HL-60 (cell line): ENCODE results near the gene SRSF5.

Experiments
- DNase-seq, 2 experiments: peaks; one replicate each; pipeline ENCODE4 v3.0.0-alpha.2; 2010 to 2020; ENCODE audit warnings: low read depth in 1 of 2, low spot score in 1 of 2
- H3K27ac ChIP-seq: fragments of 250-450 bp; sonication (Bioruptor Pico); replicated peaks from 2 replicates; pipeline ENCODE4 v1.5.1; 2020; ENCODE audit warnings: mild to moderate bottlenecking, moderate library complexity
- H3K27me3 ChIP-seq: fragments of 250-450 bp; sonication (Bioruptor Pico); 2 replicates; pipeline ENCODE4 v1.5.1; 2021; ENCODE audit warnings: mild to moderate bottlenecking, moderate library complexity; ENCODE audit not compliant: insufficient read depth, poor library complexity, severe bottlenecking
- H3K4me3 ChIP-seq: replicated peaks from 2 replicates; pipeline ENCODE4 v1.5.1; 2011; ENCODE audit warnings: mild to moderate bottlenecking, control low read depth, low read length; ENCODE audit not compliant: insufficient read depth
- GABPA ChIP-seq: IDR thresholded peaks from 2 replicates; pipeline ENCODE4 v1.6.1; 2012; ENCODE audit warnings: low read depth
- POLR2AphosphoS5 ChIP-seq: IDR thresholded peaks from 2 replicates; pipeline ENCODE4 v1.6.1; 2012; ENCODE audit warnings: low read depth
- SPI1 ChIP-seq: IDR thresholded peaks from 2 replicates; pipeline ENCODE4 v1.6.1; 2012; ENCODE audit warnings: low read depth, mild to moderate bottlenecking, borderline replicate concordance
- TF ChIP-seq, protein P1 (sequence below): IDR thresholded peaks from one replicate; pipeline ENCODE4 v1.5.1; 2011; ENCODE audit warnings: low read length, control low read depth, inconsistent platforms; ENCODE audit not compliant: insufficient read depth
- TF ChIP-seq, protein P2 (sequence below): IDR thresholded peaks from 2 replicates; pipeline ENCODE4 v1.6.1; 2012; ENCODE audit warnings: low read depth; ENCODE audit not compliant: insufficient replicate concordance

The SRSF5 gene

DNA sequence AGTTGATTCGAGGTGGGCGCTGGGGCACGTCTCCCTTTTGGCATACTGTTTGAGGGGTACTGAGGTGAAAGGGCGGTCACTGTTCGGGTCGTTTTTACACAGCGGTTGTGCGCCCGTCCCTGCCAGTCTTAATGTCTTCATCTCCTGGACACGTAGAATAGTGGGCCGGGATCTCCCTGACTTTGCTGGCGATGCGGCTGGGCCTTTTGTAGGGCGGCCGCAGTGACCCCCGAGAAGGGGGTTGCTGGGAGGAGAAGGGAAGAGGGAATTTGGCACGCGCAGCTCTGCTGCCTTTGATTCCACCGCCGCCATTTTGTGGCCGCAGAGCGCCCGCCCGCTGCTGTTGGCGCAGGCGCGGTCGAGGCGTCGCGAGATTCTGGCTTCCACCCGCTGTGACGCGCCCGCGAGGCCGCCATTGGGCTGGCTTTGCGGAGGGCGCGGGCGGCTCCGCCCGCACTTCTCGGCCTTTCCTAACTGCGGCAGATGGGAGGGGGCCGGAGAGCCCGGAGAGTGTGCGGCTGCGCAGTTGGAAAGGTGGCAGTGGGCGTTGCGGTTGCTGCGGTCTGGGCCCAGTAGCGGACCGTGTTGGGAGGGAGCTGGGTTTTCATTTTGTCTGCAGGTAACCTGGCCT is 542 bp downstream of the SRSF5 start:
- TF ChIP-seq POLR2AphosphoS5: no peak
- no peak for TF ChIP-seq SPI1
- TF ChIP-seq, protein P1, sequence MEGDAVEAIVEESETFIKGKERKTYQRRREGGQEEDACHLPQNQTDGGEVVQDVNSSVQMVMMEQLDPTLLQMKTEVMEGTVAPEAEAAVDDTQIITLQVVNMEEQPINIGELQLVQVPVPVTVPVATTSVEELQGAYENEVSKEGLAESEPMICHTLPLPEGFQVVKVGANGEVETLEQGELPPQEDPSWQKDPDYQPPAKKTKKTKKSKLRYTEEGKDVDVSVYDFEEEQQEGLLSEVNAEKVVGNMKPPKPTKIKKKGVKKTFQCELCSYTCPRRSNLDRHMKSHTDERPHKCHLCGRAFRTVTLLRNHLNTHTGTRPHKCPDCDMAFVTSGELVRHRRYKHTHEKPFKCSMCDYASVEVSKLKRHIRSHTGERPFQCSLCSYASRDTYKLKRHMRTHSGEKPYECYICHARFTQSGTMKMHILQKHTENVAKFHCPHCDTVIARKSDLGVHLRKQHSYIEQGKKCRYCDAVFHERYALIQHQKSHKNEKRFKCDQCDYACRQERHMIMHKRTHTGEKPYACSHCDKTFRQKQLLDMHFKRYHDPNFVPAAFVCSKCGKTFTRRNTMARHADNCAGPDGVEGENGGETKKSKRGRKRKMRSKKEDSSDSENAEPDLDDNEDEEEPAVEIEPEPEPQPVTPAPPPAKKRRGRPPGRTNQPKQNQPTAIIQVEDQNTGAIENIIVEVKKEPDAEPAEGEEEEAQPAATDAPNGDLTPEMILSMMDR: no peak
- TF ChIP-seq, protein P2, sequence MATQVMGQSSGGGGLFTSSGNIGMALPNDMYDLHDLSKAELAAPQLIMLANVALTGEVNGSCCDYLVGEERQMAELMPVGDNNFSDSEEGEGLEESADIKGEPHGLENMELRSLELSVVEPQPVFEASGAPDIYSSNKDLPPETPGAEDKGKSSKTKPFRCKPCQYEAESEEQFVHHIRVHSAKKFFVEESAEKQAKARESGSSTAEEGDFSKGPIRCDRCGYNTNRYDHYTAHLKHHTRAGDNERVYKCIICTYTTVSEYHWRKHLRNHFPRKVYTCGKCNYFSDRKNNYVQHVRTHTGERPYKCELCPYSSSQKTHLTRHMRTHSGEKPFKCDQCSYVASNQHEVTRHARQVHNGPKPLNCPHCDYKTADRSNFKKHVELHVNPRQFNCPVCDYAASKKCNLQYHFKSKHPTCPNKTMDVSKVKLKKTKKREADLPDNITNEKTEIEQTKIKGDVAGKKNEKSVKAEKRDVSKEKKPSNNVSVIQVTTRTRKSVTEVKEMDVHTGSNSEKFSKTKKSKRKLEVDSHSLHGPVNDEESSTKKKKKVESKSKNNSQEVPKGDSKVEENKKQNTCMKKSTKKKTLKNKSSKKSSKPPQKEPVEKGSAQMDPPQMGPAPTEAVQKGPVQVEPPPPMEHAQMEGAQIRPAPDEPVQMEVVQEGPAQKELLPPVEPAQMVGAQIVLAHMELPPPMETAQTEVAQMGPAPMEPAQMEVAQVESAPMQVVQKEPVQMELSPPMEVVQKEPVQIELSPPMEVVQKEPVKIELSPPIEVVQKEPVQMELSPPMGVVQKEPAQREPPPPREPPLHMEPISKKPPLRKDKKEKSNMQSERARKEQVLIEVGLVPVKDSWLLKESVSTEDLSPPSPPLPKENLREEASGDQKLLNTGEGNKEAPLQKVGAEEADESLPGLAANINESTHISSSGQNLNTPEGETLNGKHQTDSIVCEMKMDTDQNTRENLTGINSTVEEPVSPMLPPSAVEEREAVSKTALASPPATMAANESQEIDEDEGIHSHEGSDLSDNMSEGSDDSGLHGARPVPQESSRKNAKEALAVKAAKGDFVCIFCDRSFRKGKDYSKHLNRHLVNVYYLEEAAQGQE: no peak
- TF ChIP-seq GABPA: no peak

DNA sequence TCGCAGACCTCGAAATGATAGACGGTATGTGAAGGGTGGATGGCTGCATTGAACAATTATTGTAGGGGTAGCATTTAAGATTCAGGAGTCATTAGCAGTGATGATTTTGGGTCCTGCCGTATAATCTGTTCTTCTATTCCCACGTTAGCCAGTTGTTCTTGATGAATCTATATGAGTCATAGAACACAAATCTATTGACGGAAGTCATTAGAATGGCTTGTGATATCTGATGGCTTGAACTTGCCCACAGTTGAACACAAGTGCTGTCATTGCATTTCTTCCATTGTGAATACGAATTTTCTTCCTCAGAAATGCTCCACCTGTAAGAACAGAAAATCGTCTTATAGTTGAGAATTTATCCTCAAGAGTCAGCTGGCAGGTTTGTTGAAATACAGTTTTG is 1.9 kb downstream of the SRSF5 start:
- no peaks in the 10 kb centered on the region for H3K27me3 ChIP-seq
- no peak for DNase-seq
- H3K27ac ChIP-seq: no peak overlapping the region
- no peak overlapping the region for H3K4me3 ChIP-seq
- no peak for TF ChIP-seq SPI1
- no peak for TF ChIP-seq GABPA
- TF ChIP-seq, protein P2: no peak
- TF ChIP-seq POLR2AphosphoS5: no peak
- TF ChIP-seq, protein P1: no peak

More for the DNA sequence above, 542 bp downstream of the SRSF5 start:
- H3K27ac ChIP-seq: peak overlapping the region; percentile 97
- no peaks in the 10 kb centered on the region for H3K27me3 ChIP-seq
- peak; percentile 33 to 77 for DNase-seq
- H3K4me3 ChIP-seq: peak overlapping the region; percentile 63

DNA sequence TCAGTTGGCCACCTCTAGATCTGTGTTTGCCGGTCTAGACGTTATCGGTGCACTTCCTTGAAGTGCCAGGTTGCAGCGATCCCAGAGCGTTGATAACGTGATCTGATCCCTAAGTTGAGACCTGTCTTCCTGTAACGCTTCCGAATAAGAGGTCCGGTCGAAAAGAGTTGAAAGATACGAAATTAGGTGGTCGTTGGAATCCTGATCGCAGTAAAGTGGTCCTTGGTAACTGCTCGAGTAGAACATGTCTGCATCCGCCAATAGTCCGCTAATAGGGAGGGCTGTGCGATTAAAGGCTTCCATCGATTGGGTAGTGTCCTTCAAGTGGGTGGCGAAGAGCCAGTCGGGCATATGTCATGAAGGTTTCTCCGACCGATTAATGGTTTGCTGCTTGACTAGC is 2.7 kb downstream of the SRSF5 start:
- H3K27me3 ChIP-seq: no peaks in the 10 kb centered on the region
- H3K27ac ChIP-seq: no peak overlapping the region
- TF ChIP-seq, protein P1: no peak
- TF ChIP-seq, protein P2: no peak
- TF ChIP-seq GABPA: no peak
- no peak for TF ChIP-seq POLR2AphosphoS5
- no peak for TF ChIP-seq SPI1
- no peak for DNase-seq
- no peak overlapping the region for H3K4me3 ChIP-seq
